ENCODE results near the gene ZNF609.
"Not testable (repeated sequence)": the region's sequence is repeated elsewhere in the genome, so short reads cannot be mapped to it uniquely, and the experiment has no call there.

Gene ZNF609

DNA sequence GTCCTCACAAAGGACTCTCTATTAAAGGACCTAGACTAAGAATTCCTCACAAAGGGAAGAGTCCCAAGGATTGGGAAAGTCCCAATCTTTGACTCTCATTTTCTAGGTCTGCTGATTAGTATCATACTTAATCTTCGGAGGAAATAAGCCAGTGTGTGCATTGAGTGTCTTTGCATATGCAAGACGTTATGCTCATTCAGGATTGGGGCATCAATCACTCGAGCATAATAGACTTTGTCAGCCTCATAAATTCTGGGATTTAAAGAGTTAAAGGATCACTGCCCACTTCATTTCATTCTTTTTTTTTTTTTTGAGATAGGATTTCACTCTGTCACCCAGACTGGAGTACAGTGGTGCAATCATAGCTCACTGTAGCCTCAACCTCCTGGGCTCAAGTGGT lies 160.7 kb downstream of the ZNF609 start:
- DNase-seq (ENCODE audit: low read depth, low spot score): no peak

DNA sequence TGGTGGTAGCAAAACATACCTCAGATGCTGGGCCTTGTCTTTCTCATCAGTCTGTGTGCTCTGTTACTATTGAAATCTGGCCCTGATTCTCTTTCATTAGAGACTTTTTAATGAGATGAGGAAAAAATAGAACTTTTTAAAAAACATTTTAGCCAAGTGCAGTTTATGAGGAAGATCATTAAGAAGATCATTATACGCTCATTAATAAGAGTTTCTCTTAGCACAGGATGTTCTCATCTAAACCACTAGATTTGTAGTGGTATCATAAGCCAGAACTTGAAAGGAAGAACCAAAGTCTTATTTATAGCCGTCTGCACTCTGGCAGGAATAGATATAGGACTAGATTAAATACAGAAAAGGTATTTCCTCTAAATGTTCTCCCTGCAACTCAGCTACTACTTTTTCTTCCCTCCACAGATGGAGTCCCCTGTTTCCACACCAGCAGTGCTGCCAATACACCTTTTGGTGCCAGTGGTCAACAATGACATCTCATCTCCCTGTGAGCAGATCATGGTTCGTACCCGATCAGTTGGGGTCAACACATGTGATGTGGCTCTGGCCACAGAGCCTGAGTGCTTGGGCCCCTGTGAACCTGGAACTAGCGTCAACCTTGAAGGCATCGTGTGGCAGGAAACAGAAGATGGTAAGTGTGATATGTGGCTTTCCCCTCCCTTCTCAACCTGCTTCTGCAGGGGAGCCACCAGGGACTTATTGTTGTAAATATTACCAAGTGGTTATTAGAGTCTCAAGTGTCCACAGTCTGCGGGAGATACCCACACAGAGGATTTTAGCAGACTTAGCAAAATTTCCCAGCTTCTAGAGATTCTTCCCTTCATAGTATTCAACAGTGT lies 162.3 kb downstream of the ZNF609 start:
- no peak for DNase-seq (ENCODE audit: low read depth, low spot score)

DNA sequence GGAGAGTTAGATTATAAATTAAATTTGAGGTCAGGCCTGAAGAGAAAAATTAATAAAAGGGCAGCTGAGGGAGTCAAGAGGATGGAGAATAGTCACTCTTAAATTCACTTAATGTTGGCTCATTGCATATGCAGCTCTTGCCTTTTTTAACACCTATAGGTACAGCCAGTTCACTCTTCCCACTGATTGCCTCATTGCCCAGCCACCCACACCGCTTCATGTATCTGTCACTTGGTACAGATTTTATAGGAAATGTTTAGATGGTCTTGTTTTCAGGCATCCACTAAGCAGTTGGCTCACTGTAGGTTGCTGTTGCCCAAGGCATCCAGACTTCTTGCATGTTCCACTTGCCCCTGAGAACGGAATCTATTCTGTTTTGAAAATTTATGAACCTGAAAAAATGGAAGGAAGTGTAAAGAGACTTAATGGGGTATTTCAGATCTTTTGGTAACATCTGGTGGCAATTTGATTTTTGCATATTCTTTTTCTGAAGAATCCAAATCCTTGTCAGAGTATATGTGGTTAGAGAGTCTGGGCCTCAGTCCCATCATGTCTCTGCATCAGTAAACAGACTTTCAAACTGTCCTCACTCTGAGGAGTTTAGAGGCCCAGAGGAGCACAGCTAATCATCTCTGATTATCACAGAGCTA lies 163.1 kb downstream of the ZNF609 start:
- DNase-seq (ENCODE audit: low read depth, low spot score): no peak

DNA sequence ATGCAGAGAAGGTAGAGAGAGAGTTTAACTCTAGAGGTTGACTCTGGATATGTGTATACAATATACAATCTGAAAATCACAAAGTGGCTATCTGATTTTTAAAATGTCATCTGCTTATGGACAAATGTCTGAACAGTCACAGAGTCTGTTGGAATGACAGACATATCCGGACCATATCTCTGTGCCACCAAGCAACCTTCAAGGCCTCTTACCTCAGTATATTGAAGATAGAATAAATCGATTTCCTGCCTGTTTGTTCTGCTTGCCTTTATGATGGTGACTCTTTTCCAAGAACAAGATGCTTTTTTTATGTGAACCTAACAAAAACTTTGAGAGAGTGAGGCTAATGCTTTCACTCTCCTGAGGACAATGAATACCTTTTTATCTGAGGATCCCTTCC lies 163.9 kb downstream of the ZNF609 start:
- no peak for DNase-seq (ENCODE audit: low read depth, low spot score)

DNA sequence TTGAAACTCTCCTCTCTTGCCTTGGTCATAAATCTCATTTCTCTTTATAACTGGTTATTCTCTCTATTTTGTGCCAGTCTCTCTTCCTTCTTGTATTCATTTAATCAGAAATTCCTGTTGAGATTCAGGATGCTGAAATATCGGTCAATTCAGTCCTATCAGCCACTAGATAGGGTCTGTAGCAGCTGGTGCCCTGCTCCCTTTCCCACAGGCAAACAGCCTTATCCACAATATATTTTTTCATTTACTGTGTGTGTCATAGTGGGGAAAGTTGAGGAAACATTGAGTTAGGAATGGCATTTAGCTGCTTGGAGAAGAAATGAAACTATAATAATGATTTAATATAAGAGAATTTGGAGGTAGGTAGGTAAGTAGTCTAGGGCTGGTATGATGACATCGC lies 168.7 kb downstream of the ZNF609 start:
- DNase-seq (ENCODE audit: low read depth, low spot score): no peak

DNA sequence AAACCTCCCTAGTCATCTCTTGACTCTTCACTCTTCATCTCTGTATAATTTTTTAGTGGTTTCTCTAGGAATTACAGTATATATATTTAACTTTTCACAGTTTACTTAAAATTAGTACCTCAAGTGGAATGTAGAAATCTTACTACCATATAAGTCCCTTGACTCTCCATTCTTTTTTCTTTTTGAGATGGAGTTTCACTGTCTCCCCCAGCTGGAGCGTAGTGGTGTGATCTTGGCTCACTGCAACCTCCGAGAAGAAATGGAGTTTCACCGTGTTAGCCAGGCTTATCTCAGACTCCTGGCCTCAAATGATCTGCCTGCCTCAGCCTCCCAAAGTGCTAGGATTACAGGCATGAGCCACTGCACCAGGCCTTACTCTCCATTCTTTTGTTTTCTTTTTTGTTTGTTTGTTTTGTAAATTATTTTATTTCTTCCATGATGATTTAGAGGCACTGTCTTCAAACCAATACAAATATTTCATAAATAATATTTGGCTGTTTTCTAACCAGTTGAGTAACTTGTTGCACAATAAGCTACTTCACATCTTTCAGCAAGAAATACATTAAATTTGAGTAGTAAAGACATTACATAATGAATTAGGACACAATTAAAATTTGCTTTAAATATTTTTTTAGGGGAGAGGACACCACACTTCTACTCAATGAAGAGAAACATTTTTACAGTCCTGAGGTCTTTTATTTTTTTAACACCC lies 170.2 kb downstream of the ZNF609 start:
- DNase-seq (ENCODE audit: low read depth, low spot score): no peak

DNA sequence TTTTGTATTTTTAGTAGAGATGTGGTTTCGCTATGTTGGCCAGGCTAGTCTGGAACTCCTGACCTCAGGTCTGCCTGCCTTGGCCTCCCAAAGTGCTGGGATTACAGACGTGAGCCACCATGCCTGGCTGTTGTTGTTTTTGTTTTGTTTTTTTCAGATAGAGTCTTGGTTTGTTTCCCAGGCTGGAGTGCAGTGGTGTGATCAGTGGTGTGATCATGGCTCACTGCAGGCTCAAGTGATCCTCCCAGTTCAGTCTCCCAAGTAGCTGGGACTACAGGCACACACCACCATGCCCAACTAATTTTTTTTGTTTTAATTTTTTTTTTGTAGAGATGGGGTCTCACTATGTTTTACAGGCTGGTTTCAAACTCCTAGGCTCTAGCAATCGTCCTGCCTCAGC lies 172.3 kb downstream of the ZNF609 start:
- DNase-seq (ENCODE audit: low read depth, low spot score): not testable (repeated sequence)

DNA sequence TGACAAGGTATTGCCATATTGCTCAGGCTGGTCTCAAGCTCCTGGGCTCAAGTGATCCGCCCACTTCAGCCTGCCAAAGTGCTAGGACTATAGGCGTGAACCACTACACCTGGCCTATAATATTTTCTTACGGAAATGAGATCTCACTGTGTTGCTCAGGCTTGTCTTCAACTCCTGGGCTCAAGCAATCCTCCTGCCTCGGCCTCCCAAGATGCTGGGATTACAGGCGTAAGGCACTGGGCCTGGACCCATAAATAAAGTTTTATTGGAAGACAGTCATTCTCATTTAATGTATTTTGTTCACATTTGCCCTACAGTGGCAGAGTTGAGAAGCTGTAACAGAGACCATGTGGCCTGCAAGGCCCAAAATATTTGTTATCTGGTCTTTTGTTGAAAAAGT lies 173.0 kb downstream of the ZNF609 start:
- DNase-seq (ENCODE audit: low read depth, low spot score): no peak

DNA sequence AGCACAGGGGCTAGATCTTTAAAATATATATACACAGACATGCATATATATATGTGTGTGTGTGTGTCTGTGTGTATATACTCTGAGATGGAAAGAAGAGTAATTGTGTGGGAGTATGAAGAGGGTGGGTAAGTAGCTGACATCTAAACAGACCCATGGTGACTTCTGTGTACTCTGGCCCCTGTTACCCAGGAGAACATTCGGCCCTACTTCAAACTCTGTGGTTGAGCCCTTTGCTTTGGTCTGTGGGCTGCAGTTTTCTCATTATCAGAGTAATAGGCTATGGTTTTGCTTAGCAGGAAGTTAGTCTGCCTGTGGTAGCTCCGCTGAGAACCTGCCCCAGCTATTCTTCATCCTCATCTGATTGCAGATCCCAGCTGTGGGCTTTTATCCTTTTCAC lies 173.6 kb downstream of the ZNF609 start:
- DNase-seq (ENCODE audit: low read depth, low spot score): no peak

DNA sequence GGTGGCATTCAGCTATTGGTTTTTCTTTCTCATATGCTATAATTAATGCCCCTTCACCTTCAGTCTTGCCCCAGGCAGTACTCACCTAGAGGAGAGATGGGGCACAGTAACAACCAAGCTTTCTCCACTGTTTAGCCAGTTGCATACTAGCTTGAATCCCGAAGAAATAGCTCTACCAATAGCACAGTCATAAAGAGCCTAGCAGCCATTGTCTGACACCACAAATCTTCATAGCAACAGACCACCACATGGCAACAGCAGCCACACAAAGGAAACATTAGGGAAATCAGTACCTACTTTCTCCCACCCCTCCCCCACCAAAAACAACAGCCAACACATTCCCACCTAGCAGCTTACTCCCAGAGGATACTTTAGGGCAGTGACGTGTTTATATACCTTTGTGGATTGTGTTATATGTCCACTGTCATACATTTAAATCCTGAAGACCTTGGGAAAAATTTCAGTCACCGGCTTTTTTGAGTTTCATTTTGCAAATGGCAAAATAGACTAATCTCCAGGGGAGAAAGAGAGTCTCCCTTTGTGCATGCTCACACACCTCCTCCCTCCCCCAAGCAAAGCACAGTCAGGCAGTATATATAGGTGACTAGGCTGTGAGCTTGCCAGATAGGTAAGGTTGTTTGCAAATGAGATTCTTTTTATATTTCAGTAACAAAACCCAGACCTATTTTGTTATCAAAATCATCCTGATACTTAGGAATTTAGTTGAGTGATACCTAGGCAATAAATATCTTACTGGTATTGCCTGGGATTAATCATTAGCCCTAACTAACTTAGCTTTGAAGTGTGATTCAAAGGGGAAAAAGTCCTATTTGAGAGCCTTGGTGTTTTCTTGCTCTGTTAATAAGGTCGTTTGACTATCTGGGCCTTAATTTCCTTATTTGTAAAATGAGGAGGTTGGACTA lies 174.5 kb downstream of the ZNF609 start:
- DNase-seq (ENCODE audit: low read depth, low spot score): no peak

DNA sequence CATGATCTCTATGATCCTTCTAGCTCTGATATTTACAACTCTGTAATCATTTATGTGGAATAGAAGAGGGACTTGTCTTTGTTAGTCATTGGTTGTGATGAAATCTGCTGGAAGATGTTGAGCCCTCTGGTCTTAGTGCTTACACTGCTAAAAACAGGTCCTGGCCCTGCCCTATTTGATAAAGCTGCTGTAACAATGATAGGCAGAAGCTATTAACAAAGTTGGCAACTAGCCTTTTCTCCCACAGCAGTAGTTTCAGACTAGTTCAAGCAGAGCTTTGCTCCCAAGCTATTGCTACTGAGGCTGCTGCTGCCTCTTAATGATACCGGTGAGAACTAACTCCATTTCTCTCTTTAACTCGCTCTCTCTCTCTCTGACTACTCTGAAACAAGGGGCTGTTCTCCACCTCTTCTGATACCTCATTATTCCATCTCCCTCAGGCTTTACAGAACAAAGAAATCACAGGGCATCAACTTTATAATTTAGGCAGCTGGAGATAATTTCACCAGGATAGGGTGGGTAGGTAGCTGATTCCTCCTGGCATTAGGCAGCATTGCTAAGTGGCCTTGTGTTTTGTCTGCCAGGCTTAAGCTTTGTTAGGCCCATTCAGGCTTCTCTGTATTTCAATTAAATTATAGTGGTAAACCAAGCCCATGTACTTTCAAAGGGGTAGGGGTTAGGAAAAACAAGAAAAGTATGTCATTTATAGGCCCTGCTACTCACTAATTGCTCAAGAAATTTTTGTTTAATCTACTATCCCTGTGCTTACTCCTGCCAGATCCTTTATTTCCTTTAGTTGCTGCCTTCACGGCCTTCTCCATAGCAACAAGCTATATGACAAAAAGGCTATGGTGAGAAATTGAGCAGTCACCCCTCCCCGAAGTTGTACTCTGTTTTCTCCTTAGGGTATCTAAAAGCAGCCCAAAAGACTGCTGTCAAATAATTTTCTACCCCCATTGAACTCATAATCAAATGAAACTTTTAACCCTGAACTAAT lies 175.4 kb downstream of the ZNF609 start:
- DNase-seq (ENCODE audit: low read depth, low spot score): no peak

DNA sequence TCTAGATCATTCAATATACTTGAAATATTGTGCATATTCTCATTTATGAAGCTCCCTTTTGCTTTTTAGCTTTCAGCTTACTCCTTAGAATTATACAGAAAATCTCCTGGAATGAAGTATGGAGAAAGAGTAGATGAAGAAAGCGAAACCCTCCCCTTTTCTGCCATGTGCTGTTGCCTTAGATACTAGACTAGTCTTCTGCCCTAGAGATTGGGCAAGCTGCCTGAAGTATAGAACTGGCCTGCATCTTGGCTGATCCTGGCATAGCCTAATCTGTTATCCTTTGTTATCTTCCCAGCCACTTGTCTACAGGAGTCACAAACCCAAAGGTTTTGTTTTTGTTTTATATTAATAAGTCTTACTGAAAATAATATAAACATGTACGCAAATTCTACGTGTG lies 176.2 kb downstream of the ZNF609 start:
- DNase-seq (ENCODE audit: low read depth, low spot score): no peak

DNA sequence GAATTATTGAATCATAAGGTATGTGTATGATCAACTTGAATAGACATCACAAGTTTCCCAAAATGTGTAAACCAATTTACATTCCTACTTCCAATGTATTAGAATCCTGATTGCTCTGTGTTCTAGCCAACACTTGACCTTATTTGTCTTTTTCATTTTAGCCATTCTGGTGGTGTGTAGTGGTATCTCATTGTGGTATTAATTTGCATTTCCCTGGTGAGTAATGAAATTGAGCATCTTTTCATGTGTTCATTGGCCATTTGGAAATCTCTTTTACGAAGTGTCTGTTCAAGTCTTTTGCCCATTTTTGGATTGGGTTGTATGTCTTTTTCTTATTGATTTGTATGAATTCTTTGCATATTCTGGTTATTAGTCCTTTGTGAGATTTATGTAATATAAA lies 177.0 kb downstream of the ZNF609 start:
- no peak for DNase-seq (ENCODE audit: low read depth, low spot score)

DNA sequence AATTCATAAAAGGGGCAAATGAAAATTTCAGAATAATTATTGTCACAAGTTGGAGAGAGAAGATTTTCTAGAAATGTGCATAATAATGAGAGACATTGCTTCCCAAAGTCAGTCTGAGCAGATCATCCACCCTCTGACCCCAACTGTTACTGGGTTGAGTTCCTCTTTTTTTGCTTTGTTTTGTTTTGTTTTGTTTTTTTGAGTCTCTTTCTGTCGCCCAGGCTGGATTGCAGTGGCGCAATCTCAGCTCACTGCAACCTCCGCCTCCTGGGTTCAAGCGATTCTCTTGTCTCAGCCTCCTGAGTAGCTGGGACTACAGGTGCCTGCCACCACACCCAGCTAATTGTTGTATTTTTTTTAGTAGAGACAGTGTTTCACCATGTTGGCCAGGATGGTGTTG lies 179.4 kb downstream of the ZNF609 start:
- not testable (repeated sequence) for DNase-seq (ENCODE audit: low read depth, low spot score)

DNA sequence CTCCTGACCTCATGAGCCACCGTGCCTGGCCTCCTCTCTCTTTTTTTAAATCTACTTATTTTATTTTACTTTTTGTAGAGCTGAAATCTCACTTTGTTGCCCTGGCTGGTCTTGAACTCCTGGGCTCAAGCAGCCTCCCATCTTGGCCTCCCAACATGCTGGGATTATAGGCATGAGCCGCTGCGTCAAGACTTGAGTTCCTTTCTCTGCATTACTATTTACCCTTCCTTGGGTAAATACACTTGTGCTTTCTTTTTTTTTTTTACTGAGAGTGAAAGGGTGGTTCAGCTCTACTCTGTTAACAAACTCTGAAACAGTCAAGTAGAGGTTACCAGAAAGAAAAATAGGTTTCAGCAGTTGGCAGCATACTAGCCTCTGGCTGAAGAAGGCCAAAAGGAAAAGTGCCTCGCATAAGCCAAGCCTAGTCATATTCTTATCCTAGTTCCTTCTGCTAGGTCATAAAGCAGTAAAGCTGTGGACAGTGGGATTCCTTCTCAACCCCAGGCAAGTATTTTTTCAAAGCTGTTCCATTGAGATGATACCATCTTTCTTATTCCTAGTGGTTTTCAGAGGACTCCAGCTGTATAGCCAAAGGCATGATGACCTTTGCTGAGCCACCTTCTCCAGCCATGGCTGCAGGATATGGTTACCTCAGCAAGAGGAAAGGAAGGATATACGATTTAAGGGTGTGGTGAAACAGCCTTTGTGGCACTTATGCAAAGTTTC lies 179.9 kb downstream of the ZNF609 start:
- DNase-seq (ENCODE audit: low read depth, low spot score): no peak

DNA sequence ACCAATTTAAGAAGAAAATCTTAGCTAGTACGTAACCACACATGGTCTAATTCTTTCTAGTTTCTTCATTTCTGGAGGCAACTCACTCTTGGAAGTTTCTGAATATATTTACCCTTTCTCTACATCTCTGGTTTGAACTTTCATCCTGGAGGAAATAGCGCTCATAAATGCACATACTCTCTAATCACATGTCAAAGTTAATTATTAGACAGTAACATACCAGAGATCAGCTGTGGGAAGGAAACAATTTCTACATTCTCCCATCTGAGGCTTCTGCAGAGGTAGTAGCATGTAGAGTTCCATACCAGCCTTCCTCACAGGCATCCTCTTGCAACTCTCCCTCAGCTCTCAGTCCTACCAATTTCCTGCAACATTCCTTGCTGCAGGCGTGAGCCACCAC lies 182.5 kb downstream of the ZNF609 start:
- no peak for DNase-seq (ENCODE audit: low read depth, low spot score)

DNA sequence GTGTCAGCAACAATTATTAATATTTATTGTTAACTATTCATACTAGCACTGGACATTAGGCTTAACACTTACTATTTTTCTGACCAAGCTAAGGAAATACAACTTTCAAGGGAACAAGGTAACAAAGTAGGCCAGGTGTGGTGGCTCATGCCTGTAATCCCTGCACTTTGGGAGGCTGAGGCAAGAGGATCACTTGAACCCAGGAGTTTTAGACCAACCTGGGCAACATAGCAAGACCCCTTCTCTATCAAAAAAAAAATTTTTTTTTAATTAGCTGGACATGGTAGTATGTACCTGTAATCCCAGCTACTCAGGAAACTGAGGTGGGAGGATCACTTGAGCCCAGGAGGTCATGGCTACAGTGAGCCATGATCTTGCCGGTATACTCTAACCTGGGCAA lies 183.3 kb downstream of the ZNF609 start:
- no peak for DNase-seq (ENCODE audit: low read depth, low spot score)

DNA sequence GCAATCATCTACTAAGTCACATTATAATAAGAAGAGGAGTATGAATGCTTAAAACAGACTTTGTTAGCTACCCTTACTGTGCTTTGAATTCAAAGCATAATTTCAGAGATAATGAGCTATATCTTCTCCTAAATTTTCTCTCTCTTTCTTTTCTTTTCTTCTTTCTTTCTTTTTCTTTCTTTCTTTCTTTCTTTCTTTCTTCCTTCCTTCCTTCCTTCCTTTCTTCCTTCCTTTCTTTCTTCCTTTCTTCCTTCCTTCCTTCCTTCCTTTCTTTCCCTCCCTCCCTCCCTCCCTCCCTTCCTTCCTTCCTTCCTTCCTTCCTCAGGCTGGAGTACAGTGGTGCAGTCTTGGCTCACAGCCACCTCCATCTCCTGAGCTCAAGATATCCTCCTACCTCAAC lies 184.4 kb downstream of the ZNF609 start:
- not testable (repeated sequence) for DNase-seq (ENCODE audit: low read depth, low spot score)

DNA sequence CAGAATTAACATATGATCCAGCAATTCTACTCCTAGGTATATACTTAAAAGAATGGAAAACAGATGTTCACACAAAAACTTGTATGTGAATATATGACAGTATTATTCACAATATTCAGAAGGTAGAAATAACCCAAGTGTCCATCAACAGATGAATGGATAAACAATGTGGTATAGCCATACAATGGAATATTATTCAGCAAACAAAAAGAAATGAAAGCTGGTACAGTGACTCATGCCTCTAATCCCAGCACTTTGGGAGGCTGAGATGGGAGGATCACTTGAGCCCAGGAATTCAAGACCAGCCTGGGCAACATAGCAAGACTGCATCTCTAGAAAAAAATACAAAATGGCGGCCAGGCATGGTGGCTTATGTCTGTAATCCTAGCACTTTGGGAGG lies 185.6 kb downstream of the ZNF609 start:
- DNase-seq (ENCODE audit: low read depth, low spot score): no peak

DNA sequence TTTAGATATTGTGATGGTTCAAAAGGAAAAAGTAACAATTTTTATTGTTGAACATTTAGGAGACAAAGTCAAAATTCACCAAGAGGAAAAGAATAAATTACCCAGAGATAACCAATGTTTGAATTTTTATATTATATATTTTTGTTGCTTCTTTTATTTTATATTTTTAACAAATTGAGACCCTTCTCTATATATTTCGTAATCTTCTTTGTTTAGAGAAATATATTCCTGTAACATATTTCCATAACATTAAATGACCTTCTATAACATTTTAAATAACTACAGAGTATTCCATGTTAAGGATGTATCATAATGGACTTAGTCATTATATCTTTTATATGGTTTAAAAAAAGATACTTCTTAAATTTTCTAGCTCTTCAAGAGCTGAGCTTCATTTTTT lies 187.0 kb downstream of the ZNF609 start:
- no peak for DNase-seq (ENCODE audit: low read depth, low spot score)
